GM12891 (cell line): ENCODE data around the gene ZBTB22.
"Not testable (repeated sequence)": the region's sequence is repeated elsewhere in the genome, so short reads cannot be mapped to it uniquely, and the experiment has no call there.

Source experiments
- DNase-seq: peaks from one replicate; pipeline ENCODE4 v3.0.0; 2011; ENCODE audit warnings: low spot score; ENCODE audit not compliant: insufficient read length
- FAIRE-seq: peaks from 2 replicates; lab custom pipeline; 2011; peaks lifted over from hg19 to GRCh38; lab: Jason Lieb, UNC
- PAX5 ChIP-seq: IDR thresholded peaks from 2 replicates; pipeline ENCODE4 v1.6.1; 2011; ENCODE audit warnings: low read length, moderate library complexity, mild to moderate bottlenecking; ENCODE audit not compliant: insufficient read depth, severe bottlenecking
- POLR2A ChIP-seq: IDR thresholded peaks from 2 replicates; pipeline ENCODE4 v1.6.1; 2011; ENCODE audit warnings: low read depth, low read length, control low read depth
- POLR2AphosphoS5 ChIP-seq: IDR thresholded peaks from 2 replicates; pipeline ENCODE4 v1.6.1; 2011; ENCODE audit warnings: low read depth, low read length, control low read depth
- POU2F2 ChIP-seq: IDR thresholded peaks from 2 replicates; pipeline ENCODE4 v1.6.1; 2011; ENCODE audit warnings: low read depth, mild to moderate bottlenecking, control low read depth, low read length, moderate library complexity
- SPI1 ChIP-seq: IDR thresholded peaks from 2 replicates; pipeline ENCODE4 v1.6.1; 2011; ENCODE audit warnings: low read depth, low read length, control low read depth
- TAF1 ChIP-seq: IDR thresholded peaks from 2 replicates; pipeline ENCODE4 v1.6.1; 2011; ENCODE audit warnings: low read depth, low read length, control low read depth

ZBTB22 gene

DNA sequence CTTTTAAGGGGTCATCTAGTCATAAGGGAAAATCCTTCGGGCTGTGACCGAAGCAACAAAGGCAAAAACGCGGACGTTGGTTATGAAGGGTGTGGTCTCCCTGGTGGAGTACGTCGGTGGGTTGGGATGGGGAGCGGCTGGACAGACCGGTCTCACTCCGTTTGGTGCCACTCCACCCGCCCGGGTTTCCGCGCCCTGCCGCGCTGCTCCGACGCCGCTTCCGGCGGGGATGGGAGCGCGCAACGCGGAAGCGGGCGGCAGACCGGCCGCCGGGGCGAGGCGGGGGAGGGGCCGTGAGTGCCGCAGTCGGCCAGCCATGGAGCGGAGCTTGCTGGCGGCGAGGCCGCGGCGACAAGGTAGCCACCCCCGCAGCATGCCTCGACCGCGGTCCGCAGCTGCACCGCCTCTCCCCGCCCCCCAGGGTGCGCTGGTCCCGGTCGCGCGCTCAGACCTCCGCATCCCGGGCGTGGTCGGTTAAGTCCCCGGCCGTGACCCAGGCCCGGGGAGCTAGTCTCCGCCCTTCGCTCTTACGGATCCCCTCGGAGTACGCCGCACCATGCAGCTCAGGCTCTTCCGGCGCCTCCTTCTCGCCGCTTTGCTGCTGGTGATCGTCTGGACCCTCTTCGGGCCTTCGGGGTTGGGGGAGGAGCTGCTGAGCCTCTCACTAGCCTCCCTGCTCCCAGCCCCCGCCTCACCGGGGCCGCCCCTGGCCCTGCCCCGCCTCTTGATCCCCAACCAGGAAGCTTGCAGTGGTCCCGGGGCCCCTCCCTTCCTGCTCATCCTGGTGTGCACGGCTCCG, 40.5 kb downstream of the ZBTB22 start, which contains the start of gene B3GALT4:
TSS of gene B3GALT4 (plus strand) at position 260 of the 799 bp plus-strand sequence. CDS start at position 557, 297 bp downstream.
- DNase-seq (peak; percentile 85), FAIRE-seq (peak; percentile 96)

DNA sequence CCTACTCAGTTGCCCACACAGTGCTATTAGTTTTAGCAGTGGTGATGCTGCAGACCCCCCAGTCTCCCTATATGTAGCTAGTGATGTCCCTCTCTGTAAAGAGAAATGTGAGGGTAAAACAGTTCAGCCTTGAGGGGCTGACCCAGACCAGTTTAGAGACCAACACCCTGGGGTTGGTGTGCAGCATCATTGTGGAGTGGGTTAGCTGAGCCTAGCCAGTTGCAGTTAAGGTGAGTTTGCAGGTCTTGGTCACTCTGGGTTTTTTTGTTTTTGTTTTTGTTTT, 41.0 kb downstream of the ZBTB22 start:
- no peak for TF ChIP-seq POU2F2
- TF ChIP-seq TAF1 = no peak
- TF ChIP-seq PAX5 = no peak
- no peak for TF ChIP-seq SPI1
- TF ChIP-seq POLR2A = no peak
- TF ChIP-seq POLR2AphosphoS5 = no peak
- DNase-seq = no peak
- FAIRE-seq = no peak

More for the DNA sequence above, 40.5 kb downstream of the ZBTB22 start, which contains the start of gene B3GALT4:
- TF ChIP-seq POLR2A (peak; percentile 80), SPI1 (no peak), POLR2AphosphoS5 (peak; percentile 98), PAX5 (peak; percentile 75), POU2F2 (peak; percentile 87), TAF1 (peak; percentile 55; the same call in 1 of the 2 replicates)

DNA sequence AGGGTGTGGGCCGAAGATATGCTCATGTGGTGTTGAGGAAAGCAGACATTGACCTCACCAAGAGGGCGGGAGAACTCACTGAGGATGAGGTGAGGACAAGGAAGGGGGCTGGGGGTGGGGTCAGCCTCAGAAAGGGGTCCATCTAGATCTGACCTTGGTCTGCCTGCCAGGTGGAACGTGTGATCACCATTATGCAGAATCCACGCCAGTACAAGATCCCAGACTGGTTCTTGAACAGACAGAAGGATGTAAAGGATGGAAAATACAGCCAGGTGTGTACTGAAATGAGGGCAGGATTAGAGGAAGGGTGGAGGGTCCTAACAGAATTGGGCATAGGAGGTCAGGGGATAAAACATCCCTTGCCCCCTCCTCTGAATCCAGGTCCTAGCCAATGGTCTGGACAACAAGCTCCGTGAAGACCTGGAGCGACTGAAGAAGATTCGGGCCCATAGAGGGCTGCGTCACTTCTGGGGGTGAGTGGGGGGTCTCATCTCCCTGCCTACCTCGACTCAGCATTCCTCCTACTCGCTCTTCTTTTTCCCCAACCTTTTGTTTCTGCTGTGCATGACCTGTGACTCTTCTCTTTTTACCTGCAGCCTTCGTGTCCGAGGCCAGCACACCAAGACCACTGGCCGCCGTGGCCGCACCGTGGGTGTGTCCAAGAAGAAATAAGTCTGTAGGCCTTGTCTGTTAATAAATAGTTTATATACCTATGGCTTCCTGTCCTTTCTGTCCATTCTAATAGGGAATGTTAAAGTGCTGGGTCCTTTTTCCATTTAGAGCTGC, 41.6 kb downstream of the ZBTB22 start:
- DNase-seq, FAIRE-seq: not testable (repeated sequence)

DNA sequence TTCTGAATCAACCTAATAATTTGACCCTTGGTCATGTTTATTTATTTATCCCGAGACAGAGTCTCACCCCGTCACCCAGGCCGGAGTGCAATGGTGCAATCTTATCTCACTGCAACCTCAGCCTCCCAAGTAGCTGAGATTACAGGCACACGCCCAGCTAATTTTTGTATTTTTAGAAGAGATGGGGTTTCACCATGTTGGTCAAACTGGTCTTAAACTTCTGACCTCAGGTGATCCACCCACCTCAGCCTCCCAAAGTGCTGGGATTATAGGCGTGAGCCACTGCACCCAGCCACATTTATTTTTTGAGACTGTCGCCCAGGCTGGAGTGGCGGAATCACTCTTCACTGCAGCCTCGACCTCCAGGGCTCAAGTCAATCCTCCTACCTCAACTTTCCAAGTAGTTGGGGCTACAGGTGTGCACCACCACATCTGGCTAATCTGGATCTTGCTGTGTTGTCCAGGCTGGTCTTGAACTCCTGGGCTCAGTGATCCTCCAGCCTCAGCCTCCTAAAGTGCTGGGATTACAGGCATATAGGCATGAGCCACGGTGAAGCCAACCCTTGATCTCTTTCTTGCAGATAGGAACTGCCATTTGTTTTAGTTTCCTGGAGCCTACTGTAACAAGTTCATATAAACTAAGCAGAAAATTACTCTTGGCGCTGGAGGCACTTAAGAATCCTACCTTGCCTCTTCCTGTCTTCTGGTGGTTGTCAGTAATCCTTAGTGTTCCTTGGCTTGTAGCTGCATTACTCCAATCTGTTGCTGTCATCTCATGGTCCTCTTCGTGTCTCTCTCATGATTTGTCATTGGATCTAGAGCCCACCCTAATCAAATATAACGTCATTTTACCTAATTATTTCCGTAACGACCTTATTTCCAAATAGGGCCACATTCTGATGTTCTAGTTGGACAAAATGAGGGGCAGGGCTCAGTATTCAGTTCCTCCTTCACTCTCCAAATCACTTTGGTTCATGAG, 43.3 kb downstream of the ZBTB22 start:
- no peak for FAIRE-seq
- no peak for DNase-seq
- TF ChIP-seq TAF1 (no peak), POLR2AphosphoS5 (peak; percentile 45; the same call in 1 of the 2 replicates)

DNA sequence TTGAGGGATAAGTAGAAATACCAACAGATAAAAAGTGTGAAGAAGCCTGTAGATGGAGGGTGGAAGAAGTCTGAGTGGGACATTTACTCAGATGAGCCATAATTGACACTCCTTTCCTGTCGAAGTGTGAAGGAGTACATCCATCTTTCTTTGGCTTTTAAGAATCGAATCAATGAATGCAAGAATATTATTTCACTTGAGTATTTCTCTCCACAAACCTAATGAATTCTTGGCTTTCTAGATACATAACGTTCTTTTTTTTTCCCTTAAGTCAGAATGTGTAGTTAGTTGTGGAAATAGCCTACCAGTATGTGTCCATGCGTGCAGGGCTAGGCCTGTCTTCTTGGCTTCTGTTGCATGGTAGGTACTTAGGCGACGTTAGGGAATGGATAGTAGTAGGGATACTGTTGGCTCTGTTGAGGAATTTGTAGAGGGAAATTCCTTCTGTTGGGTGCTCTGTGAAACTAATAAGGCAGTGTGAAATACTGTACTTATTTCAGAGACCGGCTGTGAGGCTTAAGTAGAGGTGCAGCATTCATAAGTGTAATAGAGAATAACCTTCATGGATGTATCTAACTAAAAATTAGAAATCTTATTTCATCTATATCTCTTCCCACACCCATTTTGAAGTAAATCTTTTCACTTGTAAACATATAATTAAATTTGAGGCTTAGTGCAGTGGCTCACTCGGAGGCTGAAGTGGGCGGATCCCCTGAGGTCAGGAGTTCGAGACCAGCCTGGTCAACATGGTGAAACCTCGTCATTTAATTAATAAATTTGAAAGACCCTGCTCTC, 44.2 kb downstream of the ZBTB22 start:
- TF ChIP-seq POLR2AphosphoS5 (peak; percentile 57), TAF1 (no peak)
- DNase-seq (no peak), FAIRE-seq (no peak)

GRCh38 chr6:33272275-33273128, 45.0 kb downstream of the ZBTB22 start:
- no peak for FAIRE-seq
- no peak; the same call in 1 of the 2 replicates for TF ChIP-seq POLR2A
- no peak for TF ChIP-seq POLR2AphosphoS5
- TF ChIP-seq PAX5 = no peak
- TF ChIP-seq POU2F2 = no peak
- no peak for TF ChIP-seq SPI1
- no peak for TF ChIP-seq TAF1
- no peak for DNase-seq

DNA sequence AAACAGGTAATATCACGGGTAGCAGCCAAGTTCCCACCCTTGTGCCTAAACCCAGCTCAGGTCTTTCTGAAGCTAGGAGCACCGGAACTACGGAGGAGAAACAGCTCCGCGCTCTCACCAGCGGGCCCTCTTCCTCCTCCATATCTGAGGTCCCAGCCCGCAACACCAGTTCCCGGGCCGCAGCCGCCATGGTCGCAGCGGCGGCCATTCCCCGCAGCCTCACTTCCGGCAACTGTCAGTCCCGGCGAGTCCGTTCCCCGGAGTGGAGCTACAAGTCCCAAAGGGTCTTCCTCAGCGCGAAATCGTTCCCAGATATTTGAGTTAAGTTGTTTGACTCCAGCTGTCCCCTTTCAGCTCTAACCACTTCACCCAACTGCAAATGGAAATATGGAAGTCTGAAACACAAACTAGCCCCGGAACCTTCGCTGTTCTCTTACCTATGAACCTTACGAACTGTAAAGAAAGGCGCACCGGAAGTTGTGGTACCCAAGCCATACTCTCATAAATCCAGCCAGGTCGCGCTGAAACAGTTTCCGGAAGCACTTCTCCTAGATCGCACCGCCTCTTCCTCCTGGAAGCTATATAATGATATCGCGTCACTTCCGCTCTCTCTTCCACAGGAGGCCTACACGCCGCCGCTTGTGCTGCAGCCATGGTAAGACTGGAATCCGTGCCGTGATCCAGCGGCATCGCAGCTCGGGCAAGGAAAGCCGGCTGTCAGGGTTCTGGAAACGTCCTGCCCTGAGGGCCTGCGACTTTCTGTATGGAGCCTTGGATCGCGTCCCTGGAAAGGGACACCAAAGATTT, 45.9 kb downstream of the ZBTB22 start, which contains the start of the genes RPS18 and VPS52:
TSS of gene RPS18 (plus strand) at position 608 of the 807 bp plus-strand sequence. CDS start at position 653, 45 bp downstream.
TSS of gene VPS52 (minus strand) at position 409 of the 807 bp plus-strand sequence. CDS start at position 208, 201 bp downstream.
- TF ChIP-seq PAX5 (no peak), SPI1 (peak; percentile 68), POLR2AphosphoS5 (peak; percentile 100), POLR2A (peak; percentile 100), TAF1 (peak; percentile 99), POU2F2 (peak; percentile 96)
- FAIRE-seq (peak; percentile 96), DNase-seq (peak; percentile 66)
